Thoracic aorta (tissue), 2 donors: ENCODE results near the gene TFF1. TPM values are rescaled to one million over a fixed set of nuclear protein-coding genes. Genes with fewer than 3 reads are reported as not detected.

Source experiments
- ATAC-seq: fragments of 150-250 bp; one replicate; pipeline ENCODE4 v1.8.0; 2017; ENCODE audit warnings: low read depth; ENCODE audit not compliant: insufficient number of reproducible peaks, low FRiP score
- DNase-seq: peaks from one replicate; pipeline ENCODE4 v3.0.0-alpha.2; 2020; ENCODE audit warnings: low spot score
- H3K27ac ChIP-seq, 2 donors: fragments of 200-600 bp; sonication (generic); 1 replicate in 1 of 2; 2 replicates in 1 of 2; pipeline ENCODE4 v1.5.1; 2016; ENCODE audit warnings: mild to moderate bottlenecking in 2 of 2, moderate library complexity in 2 of 2
- H3K27me3 ChIP-seq: fragments of 200-600 bp; sonication (generic); replicated peaks from 2 replicates; pipeline ENCODE4 v1.6.0; 2016; ENCODE audit warnings: mild to moderate bottlenecking; ENCODE audit not compliant: insufficient read depth
- H3K36me3 ChIP-seq: fragments of 200-600 bp; sonication (generic); one replicate; pipeline ENCODE4 v1.5.1; 2016
- H3K4me1 ChIP-seq, 2 donors: fragments of 200-600 bp; sonication (generic); 1 replicate in 1 of 2; 2 replicates in 1 of 2; pipeline versions ENCODE4 v1.5.1 to v1.6.0; 2016; ENCODE audit warnings: low read depth in 2 of 2, mild to moderate bottlenecking in 1 of 2; ENCODE audit not compliant: control insufficient read depth in 1 of 2
- H3K4me3 ChIP-seq: fragments of 200-600 bp; sonication (generic); 2 replicates; pipeline ENCODE4 v1.5.1; 2016; ENCODE audit warnings: mild to moderate bottlenecking
- H3K9me3 ChIP-seq: fragments of 200-600 bp; sonication (generic); 2 replicates; pipeline ENCODE4 v1.5.1; 2016
- total RNA-seq, 2 donors: library from RNA; depleted of rRNA; stranded (reverse); fragments of >200 nt; gene quantifications; one replicate each; pipeline versions ENCODE4 v1.1.0 to v1.2.3, GENCODE V29; 2016
- TF ChIP-seq, protein P1 (sequence below): fragments of 200-600 bp; sonication (generic); IDR thresholded peaks from one replicate; pipeline ENCODE4 v1.5.1; 2019; ENCODE audit warnings: antibody characterized with exemption

TFF1 gene
- total RNA-seq, 2 donors from 2014 or later: 85.8 TPM; not detected in 1

- TF ChIP-seq, protein P1, sequence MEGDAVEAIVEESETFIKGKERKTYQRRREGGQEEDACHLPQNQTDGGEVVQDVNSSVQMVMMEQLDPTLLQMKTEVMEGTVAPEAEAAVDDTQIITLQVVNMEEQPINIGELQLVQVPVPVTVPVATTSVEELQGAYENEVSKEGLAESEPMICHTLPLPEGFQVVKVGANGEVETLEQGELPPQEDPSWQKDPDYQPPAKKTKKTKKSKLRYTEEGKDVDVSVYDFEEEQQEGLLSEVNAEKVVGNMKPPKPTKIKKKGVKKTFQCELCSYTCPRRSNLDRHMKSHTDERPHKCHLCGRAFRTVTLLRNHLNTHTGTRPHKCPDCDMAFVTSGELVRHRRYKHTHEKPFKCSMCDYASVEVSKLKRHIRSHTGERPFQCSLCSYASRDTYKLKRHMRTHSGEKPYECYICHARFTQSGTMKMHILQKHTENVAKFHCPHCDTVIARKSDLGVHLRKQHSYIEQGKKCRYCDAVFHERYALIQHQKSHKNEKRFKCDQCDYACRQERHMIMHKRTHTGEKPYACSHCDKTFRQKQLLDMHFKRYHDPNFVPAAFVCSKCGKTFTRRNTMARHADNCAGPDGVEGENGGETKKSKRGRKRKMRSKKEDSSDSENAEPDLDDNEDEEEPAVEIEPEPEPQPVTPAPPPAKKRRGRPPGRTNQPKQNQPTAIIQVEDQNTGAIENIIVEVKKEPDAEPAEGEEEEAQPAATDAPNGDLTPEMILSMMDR: no peak
- H3K4me3 ChIP-seq: no peak overlapping the region
- H3K27ac ChIP-seq: no peak overlapping the region
- no peaks in the 10 kb centered on the region for H3K4me1 ChIP-seq
- DNase-seq: no peak
- no peaks in the 10 kb centered on the region for H3K27me3 ChIP-seq
- no peak for ATAC-seq
- H3K9me3 ChIP-seq: no peaks in the 10 kb centered on the region
- H3K36me3 ChIP-seq: no peaks in the 10 kb centered on the region
Observed at GRCh38 chr21:42373908-42374455, 7.6 kb upstream of the TFF1 start.

DNA sequence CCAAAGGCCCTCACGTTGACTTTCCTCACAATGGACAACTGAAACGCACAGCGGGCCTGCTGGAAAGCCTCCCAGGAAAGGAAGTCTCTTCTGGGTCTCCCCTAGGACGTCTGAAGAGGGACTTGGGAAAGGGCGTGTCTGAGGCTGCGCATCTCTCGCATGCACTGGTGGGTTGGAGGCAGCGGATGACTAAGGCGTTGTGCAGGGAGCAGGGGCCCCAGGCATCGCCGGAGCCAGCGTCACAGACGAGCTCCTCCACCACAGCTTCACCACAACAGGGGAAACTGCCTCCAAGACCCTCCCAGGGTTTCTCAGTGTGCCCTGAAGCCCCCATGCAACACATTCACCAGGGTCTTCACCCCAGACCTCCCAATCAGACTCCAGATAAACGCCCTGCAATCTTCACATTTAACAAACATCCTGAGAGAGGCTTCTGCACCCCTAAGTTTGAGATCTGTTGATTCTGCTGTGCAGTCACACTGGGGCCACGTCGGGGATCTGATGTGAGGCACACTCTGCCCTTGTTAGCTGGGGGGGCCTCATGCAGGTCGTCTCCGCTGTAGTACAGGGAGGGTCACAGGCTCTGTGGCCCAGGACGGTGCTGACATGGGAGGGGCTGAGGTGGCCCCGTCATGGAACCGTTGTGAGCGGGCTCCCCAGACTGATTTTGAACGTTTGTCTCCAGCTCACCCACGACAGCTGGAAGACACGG lies 7.0 kb upstream of the TFF1 start:
- Histone ChIP-seq H3K27ac (no peak overlapping the region), H3K36me3 (no peaks in the 10 kb centered on the region), H3K4me3 (no peak overlapping the region), H3K9me3 (no peaks in the 10 kb centered on the region), H3K4me1 (no peaks in the 10 kb centered on the region), H3K27me3 (no peaks in the 10 kb centered on the region)
- no peak for DNase-seq
- ATAC-seq: no peak
- TF ChIP-seq, protein P1: no peak

GRCh38 chr21:42370894-42371654 lies 4.7 kb upstream of the TFF1 start:
- TF ChIP-seq, protein P1: no peak
- no peaks in the 10 kb centered on the region for H3K9me3 ChIP-seq
- no peaks in the 10 kb centered on the region for H3K27me3 ChIP-seq
- H3K27ac ChIP-seq: no peak overlapping the region
- no peak for DNase-seq
- H3K4me1 ChIP-seq: no peaks in the 10 kb centered on the region
- ATAC-seq: no peak
- H3K36me3 ChIP-seq: no peaks in the 10 kb centered on the region
- no peak overlapping the region for H3K4me3 ChIP-seq

DNA sequence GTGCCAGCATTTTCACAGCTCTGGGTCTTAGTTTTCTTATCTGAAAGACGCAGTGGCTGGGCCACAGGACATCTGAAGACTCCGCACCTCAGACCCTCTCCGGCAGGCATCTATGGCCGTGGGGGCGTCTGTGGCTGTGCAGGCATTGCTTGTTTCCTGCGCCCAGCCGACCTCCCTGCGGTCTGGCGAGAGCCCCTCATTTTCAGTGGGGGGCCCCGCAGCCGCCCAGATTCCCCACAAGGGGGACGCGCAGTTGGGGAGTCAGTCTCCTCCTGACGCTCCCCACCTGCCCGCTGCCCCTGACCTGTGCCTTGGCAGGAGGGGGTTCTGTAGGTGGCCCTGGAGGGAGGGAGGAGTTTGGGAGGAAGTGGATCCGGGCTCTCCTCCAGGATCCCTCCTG lies 3.5 kb upstream of the TFF1 start:
- H3K36me3 ChIP-seq: no peaks in the 10 kb centered on the region
- no peaks in the 10 kb centered on the region for H3K27me3 ChIP-seq
- TF ChIP-seq, protein P1: no peak
- H3K9me3 ChIP-seq: no peaks in the 10 kb centered on the region
- no peak for ATAC-seq
- H3K4me3 ChIP-seq: no peak overlapping the region
- no peaks in the 10 kb centered on the region for H3K4me1 ChIP-seq
- no peak overlapping the region for H3K27ac ChIP-seq
- no peak for DNase-seq
